ENCODE results near the gene PBX1.

The PBX1 gene

DNA sequence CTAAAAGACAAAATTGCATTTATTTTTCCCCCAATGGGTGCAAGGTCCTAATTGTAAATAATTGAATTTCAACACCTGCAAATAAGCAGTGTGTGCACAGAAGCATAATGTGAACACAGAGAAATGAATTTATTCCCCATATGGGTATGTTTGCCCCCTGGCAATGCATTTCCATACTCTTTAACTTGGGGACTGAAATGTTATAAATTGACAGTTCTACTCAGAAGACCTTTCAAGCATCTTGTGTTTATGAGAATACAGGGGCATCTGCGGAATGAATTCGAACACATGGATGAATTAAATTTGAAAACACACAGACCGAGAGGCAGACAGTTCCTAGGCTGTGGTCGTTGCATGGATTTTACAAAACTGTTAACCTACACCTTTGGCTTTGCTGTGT, 3.5 kb downstream of the PBX1 start:
- no peak for DNase-seq (ENCODE audit: insufficient read length, low spot score)
- TF ChIP-seq POLR2A (IDR thresholded peaks at IDR 0.05; ENCODE audit: low read depth, low read length): no peak
- no peak for TF ChIP-seq PAX5 (IDR thresholded peaks at IDR 0.05; ENCODE audit: insufficient read depth, low read length, severe bottlenecking)
- no peak for TF ChIP-seq POU2F2 (IDR thresholded peaks at IDR 0.05; ENCODE audit: low read depth, low read length)
- no peak for TF ChIP-seq TAF1 (IDR thresholded peaks at IDR 0.05; ENCODE audit: low read depth, low read length)
- TF ChIP-seq SPI1 (IDR thresholded peaks at IDR 0.05; ENCODE audit: low read depth, low read length): no peak
- TF ChIP-seq POLR2AphosphoS5 (IDR thresholded peaks at IDR 0.05; ENCODE audit: low read depth, low read length): no peak
- no peak for FAIRE-seq

DNA sequence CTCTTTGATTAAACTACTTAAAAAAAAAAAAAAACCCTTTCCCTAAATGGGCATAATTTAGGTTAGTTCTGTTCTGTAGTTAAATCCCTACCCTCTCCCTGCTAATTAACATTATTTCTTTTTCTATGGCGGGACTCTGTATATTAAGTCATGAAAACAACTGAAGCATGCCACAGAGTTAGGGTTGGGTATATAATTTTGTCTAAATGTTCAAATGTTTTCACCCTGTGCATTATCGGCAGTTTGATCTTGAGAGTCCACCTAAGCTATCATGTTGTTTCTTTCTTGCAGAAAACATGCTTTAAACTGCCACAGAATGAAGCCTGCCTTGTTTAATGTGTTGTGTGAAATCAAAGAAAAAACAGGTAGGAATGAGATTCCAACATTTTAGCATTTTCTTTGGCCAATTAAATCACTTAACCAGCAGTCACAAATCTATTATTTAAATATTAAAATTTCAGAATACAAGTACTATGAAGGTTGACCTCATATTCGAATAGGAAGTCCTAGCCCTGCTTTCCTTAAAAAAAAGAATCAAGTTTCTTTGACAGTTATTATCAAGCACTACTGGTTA, 4.0 kb downstream of the PBX1 start:
- TF ChIP-seq PAX5 (IDR thresholded peaks at IDR 0.05; ENCODE audit: insufficient read depth, low read length, severe bottlenecking) (no peak), TAF1 (IDR thresholded peaks at IDR 0.05; ENCODE audit: low read depth, low read length) (no peak), POLR2AphosphoS5 (IDR thresholded peaks at IDR 0.05; ENCODE audit: low read depth, low read length) (no peak), POU2F2 (IDR thresholded peaks at IDR 0.05; ENCODE audit: low read depth, low read length) (no peak), POLR2A (IDR thresholded peaks at IDR 0.05; ENCODE audit: low read depth, low read length) (no peak), SPI1 (IDR thresholded peaks at IDR 0.05; ENCODE audit: low read depth, low read length) (no peak)
- DNase-seq (ENCODE audit: insufficient read length, low spot score) (no peak), FAIRE-seq (no peak)

DNA sequence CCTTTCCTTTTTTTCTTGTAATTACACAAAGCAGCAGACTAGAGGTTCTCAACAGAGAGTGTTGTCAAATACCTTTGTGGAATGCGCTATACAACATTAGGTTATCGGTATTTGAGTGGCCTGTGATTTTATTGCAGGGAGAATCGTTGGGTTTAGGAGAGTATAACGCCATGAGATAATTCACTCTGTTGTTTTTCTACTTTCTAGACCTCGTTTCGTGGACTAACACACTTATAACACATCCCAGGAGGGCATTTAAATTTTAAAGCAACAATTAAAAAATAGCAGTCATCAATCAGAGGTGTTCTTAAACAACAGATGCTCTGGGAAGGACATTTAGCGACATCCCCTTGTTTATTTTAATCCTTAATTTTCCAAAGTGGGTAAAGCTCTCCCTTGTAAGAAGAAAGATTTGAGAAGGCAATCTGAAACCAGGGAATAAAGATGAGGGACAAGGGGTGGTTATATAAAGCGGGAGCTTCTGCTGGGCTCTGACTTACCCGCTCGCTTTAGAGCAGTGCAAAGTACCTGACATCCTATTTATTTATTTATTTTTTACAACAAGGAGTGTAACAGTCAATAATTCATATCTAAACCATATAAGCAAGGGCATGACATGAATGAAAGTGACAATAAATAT, 4.9 kb downstream of the PBX1 start:
- DNase-seq (ENCODE audit: insufficient read length, low spot score) (no peak), FAIRE-seq (no peak)
- TF ChIP-seq PAX5 (IDR thresholded peaks at IDR 0.05; ENCODE audit: insufficient read depth, low read length, severe bottlenecking) (no peak), POU2F2 (IDR thresholded peaks at IDR 0.05; ENCODE audit: low read depth, low read length) (no peak), POLR2A (IDR thresholded peaks at IDR 0.05; ENCODE audit: low read depth, low read length) (no peak), SPI1 (IDR thresholded peaks at IDR 0.05; ENCODE audit: low read depth, low read length) (no peak), POLR2AphosphoS5 (IDR thresholded peaks at IDR 0.05; ENCODE audit: low read depth, low read length) (no peak), TAF1 (IDR thresholded peaks at IDR 0.05; ENCODE audit: low read depth, low read length) (no peak)

DNA sequence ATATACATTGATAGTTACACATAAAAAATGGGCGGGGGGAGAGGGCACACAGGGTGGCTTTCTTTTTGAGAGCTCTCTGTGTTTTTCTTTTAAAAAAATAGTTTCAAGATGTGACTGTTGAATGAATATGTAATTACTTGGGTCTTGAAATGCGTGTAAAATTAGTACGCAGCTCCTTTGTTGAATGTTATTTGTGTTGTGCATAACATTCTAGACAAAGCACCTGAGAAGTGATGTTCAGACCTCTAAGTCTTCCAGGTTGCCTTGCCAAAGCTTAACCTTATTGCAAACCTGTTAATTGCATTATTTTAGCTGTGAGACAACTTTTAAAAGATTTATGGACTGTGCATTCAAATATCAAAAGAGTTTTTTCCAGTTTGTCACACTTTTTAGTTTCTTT, 5.4 kb downstream of the PBX1 start:
- no peak for DNase-seq (ENCODE audit: insufficient read length, low spot score)
- TF ChIP-seq POU2F2 (IDR thresholded peaks at IDR 0.05; ENCODE audit: low read depth, low read length): no peak
- TF ChIP-seq POLR2A (IDR thresholded peaks at IDR 0.05; ENCODE audit: low read depth, low read length): no peak
- TF ChIP-seq SPI1 (IDR thresholded peaks at IDR 0.05; ENCODE audit: low read depth, low read length): no peak
- no peak for TF ChIP-seq TAF1 (IDR thresholded peaks at IDR 0.05; ENCODE audit: low read depth, low read length)
- no peak for TF ChIP-seq PAX5 (IDR thresholded peaks at IDR 0.05; ENCODE audit: insufficient read depth, low read length, severe bottlenecking)
- TF ChIP-seq POLR2AphosphoS5 (IDR thresholded peaks at IDR 0.05; ENCODE audit: low read depth, low read length): no peak
- no peak for FAIRE-seq

DNA sequence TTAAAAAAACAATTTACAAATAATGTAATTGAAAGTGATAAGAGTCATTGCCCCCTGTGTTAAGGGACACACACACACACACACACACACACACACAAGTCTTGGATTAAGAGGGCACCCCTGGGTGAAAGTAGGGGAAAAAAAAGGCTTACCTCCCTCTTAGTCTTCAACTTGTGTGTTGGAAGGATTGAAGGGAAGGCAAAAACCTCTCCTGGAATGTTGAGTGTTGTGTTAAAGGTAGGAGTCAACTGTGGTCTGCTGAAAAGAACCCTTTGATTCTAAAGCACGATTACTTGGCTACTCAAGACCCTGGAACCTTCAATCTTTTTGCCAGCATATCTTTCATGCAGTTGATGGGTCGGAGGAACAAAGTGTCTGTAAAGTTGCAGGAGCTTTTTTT, 6.4 kb downstream of the PBX1 start:
- TF ChIP-seq POU2F2 (IDR thresholded peaks at IDR 0.05; ENCODE audit: low read depth, low read length) (no peak), POLR2A (IDR thresholded peaks at IDR 0.05; ENCODE audit: low read depth, low read length) (no peak), PAX5 (IDR thresholded peaks at IDR 0.05; ENCODE audit: insufficient read depth, low read length, severe bottlenecking) (no peak), POLR2AphosphoS5 (IDR thresholded peaks at IDR 0.05; ENCODE audit: low read depth, low read length) (no peak), SPI1 (IDR thresholded peaks at IDR 0.05; ENCODE audit: low read depth, low read length) (no peak), TAF1 (IDR thresholded peaks at IDR 0.05; ENCODE audit: low read depth, low read length) (no peak)
- DNase-seq (ENCODE audit: insufficient read length, low spot score) (no peak), FAIRE-seq (no peak)

DNA sequence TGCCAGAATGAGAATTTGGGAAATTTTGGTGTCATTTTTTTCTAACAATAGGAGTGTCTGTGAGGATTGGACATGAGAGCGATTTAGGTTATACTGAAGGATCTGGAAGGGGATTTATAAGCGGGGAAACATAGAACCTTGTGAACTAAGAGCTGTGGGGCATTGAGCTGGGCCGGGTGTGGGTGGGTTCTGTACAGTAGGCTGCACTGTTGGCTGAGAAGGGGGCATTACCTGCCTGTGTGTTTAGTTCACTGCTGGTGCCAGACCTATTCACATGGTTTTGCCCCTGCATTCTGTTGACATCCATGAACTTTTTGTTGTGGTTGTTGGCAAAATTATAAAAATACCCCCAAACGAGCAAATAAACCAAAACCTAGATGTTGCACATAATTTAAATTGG, 8.8 kb downstream of the PBX1 start:
- DNase-seq (ENCODE audit: insufficient read length, low spot score) (no peak), FAIRE-seq (no peak)
- TF ChIP-seq POU2F2 (IDR thresholded peaks at IDR 0.05; ENCODE audit: low read depth, low read length) (no peak), POLR2AphosphoS5 (IDR thresholded peaks at IDR 0.05; ENCODE audit: low read depth, low read length) (no peak), PAX5 (IDR thresholded peaks at IDR 0.05; ENCODE audit: insufficient read depth, low read length, severe bottlenecking) (no peak), POLR2A (IDR thresholded peaks at IDR 0.05; ENCODE audit: low read depth, low read length) (no peak), SPI1 (IDR thresholded peaks at IDR 0.05; ENCODE audit: low read depth, low read length) (no peak), TAF1 (IDR thresholded peaks at IDR 0.05; ENCODE audit: low read depth, low read length) (no peak)

DNA sequence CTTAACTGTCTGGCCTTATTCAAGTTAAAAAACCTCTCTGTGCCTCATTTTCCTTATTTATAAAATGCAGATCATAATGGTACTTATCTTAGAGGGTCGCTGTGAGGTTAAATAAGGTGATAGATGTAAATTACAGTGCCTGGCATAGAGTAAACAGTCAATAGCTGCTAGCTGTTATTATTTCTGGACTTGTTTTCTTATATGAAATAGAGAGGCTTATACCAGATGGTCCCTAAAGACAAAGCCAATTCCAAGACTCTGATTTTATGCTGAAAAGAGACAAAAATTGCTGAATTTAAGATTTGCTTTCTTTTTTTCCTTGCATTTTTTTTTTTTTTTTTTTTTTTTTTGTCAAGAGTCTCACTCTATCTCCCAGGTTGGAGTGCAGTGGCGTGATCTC, 10.3 kb downstream of the PBX1 start:
- FAIRE-seq: no peak
- no peak for DNase-seq (ENCODE audit: insufficient read length, low spot score)
- TF ChIP-seq TAF1 (IDR thresholded peaks at IDR 0.05; ENCODE audit: low read depth, low read length) (no peak), POU2F2 (IDR thresholded peaks at IDR 0.05; ENCODE audit: low read depth, low read length) (no peak), POLR2AphosphoS5 (IDR thresholded peaks at IDR 0.05; ENCODE audit: low read depth, low read length) (no peak), SPI1 (IDR thresholded peaks at IDR 0.05; ENCODE audit: low read depth, low read length) (no peak), PAX5 (IDR thresholded peaks at IDR 0.05; ENCODE audit: insufficient read depth, low read length, severe bottlenecking) (no peak), POLR2A (IDR thresholded peaks at IDR 0.05; ENCODE audit: low read depth, low read length) (no peak)

DNA sequence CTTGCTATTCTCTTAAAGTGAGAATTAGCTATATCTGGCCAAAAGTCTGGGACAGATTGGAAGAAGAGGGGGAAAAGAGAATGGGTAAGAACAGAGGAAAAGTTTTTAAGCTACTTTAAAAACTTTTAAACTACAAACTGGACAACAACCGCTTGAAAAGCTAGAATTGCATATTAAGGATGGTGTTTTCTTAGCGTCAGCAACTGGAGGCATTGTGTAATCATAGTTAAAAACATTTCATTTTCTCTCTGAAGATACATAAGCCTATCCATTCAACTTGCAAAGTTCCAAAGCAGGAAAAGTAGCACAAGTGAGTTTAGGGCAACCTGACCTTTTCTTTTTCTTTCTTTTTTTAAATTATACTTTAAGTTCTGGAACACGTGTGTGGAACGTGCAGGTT, 10.9 kb downstream of the PBX1 start:
- FAIRE-seq (no peak), DNase-seq (ENCODE audit: insufficient read length, low spot score) (no peak)

DNA sequence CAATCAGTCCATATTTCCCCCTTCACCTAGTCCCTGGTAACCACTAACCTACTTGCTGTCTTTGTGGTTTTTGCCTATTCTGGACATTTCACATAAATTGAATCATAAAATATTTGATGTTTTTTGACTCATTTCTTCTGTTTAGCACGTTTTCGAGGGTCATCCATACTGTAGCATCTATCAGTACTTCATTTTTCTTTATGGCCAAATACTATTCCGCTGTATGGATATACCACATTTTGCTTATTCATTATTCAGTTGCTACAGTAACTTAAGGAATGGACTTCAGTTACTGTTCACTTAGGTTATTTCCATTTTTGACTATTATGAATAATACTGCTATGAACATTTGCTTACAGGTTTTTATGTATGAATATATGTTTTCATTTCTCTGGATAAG, 12.3 kb downstream of the PBX1 start:
- DNase-seq (ENCODE audit: insufficient read length, low spot score) (no peak), FAIRE-seq (no peak)
- TF ChIP-seq POLR2A (IDR thresholded peaks at IDR 0.05; ENCODE audit: low read depth, low read length): no peak

More for the DNA sequence above, 10.9 kb downstream of the PBX1 start:
- TF ChIP-seq POLR2A (IDR thresholded peaks at IDR 0.05; ENCODE audit: low read depth, low read length) (no peak), SPI1 (IDR thresholded peaks at IDR 0.05; ENCODE audit: low read depth, low read length) (no peak), POU2F2 (IDR thresholded peaks at IDR 0.05; ENCODE audit: low read depth, low read length) (no peak), PAX5 (IDR thresholded peaks at IDR 0.05; ENCODE audit: insufficient read depth, low read length, severe bottlenecking) (no peak), POLR2AphosphoS5 (IDR thresholded peaks at IDR 0.05; ENCODE audit: low read depth, low read length) (no peak), TAF1 (IDR thresholded peaks at IDR 0.05; ENCODE audit: low read depth, low read length) (no peak)

All from GM12891 (cell line).